HG02943 (cell line): ENCODE measurements around the gene TAF4B.
"Not testable (repeated sequence)": the region's sequence is repeated elsewhere in the genome, so short reads cannot be mapped to it uniquely, and the experiment has no call there.

Experiments
- ATAC-seq: cut with Tn5 transposase; IDR thresholded peaks from one replicate; pipeline ENCODE4 v1.9.1; 2021; ENCODE audit warnings: mild to moderate bottlenecking, low read depth, moderate library complexity; ENCODE audit not compliant: unreplicated experiment

Gene TAF4B

GRCh38 chr18:26370037-26370436 is 143.8 kb downstream of the TAF4B start:
- ATAC-seq, result no peak

GRCh38 chr18:26376105-26376504 is 149.9 kb downstream of the TAF4B start:
- ATAC-seq, result no peak

DNA sequence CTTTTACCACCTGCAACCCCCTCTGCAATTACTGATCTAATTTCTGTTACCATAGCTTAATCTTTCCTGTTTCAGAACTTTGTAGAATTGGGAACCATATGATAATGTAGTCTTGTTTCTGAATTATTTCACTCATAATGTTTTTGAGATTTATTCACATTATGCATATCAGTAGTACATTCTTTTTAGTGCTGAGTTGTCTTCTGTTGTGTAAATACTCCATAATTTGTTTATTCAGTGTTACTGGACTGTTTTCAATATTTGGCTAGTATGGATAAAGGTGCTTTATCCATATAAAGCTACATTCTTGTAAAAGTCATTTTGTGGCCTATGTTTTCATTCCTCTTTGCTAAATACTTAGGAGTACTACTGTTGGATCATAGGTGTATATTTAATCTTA is 152.5 kb downstream of the TAF4B start:
- ATAC-seq, result no peak

DNA sequence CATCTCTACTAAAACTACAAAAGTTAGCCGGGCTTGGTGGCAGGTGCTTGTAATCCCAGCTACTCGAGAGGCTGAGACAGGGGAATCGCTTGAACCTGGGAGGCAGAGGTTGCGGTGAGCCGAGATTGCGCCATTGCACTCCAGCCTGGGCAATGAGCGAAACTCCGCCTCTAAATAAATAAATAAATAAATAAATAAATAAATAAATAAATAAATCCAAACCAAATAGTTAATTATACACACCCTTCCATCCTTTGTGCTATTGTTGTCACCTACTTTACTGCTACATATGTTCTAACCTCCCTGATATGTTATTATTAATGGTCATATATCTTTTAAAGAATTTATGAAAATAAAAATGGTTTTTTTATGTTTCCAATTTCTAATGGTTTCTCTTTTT is 155.3 kb downstream of the TAF4B start:
- ATAC-seq, result not testable (repeated sequence)

DNA sequence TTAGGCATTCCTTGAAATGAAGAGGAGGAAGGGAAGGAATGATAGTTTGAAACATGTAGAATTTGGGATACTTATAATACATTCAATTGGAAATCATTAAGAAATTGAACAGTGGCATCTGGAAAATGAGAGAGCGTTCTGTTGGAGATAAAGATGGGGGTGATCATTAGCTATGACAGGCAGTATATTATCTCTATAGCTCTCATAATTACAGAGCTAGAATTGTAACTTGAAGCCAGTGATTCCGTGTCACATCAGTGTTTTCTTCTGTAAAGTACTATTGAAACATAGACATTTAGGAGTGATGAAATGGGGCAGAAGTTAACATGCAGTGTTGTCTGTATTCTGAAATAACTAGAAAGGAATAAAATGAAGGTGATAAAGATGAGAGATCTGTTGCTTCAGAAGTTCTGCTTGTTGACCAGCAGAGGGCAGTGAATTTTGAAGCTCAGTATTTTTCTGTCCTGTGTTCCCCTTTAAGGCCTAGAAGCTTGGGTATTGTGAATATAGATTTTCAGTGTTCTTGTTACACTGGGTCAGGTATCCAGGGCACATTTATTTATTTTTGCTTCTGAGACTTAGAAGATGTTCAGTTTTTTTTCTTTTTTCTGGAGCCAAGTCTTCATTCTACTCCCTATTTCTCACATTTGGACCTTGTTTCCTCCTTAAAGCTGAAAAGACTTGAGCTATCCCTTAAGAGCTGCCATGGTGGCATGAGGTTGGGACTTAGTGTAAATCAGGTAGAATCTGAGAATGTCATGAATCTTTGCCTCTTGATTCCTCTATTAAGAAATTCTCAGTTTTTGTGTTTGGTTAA is 157.4 kb downstream of the TAF4B start:
- no peak for ATAC-seq

GRCh38 chr18:26386002-26386401 is 159.8 kb downstream of the TAF4B start:
- no peak for ATAC-seq

GRCh38 chr18:26386441-26386840 is 160.2 kb downstream of the TAF4B start:
- ATAC-seq, result no peak

GRCh38 chr18:26394047-26394654 is 167.9 kb downstream of the TAF4B start:
- no peak for ATAC-seq

- ATAC-seq, result no peak
Measured at GRCh38 chr18:26397019-26397418, 170.8 kb downstream of the TAF4B start.

DNA sequence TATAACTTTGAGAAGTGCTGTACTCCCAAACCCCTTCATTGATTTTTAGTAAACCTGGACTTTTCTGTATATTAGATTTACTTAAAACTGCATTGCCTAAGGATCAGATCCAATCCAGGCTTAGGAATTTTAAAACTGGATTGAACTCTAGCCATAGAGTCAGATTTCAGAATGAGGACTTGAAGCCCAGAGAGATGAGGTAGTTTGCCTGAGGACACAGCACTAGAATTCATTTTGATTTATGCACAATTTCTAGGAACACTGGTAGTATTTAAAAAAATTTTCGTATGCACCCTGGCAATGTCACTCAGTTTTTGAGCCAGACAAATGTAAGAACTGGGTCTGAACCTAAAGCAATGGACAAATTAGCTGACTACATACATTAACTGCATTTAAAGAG is 177.2 kb downstream of the TAF4B start:
- ATAC-seq, result no peak

DNA sequence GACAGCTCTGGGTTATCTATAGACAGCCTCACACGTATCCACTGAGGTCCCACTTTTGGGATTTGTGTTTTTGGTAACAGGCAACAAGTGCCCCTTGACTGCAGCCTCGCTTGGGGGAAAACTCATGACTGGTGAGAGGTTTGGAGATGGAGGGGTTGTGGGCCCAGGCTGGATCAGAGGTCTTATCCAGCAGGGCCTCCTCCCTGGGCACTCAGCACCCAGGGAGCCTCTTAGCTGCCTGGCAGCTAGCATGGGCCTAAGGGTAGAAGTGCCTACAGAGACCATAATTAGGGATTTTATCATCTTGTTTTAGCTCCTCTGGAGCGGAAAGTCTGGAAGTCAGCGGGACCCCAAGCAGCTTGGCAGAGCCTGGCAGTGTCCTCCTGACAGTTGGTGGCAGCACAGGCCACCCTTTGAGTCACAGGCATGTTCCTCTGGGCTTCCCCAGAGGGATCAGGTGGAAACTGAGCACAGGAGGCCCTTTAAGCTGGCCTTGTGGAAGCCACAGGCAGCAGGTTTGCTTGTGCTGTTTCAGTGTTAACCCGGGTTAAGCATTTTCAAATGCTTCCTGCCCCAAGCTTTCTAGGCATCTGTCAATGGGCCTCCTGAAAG is 179.1 kb downstream of the TAF4B start:
- ATAC-seq, result peak; percentile 66

DNA sequence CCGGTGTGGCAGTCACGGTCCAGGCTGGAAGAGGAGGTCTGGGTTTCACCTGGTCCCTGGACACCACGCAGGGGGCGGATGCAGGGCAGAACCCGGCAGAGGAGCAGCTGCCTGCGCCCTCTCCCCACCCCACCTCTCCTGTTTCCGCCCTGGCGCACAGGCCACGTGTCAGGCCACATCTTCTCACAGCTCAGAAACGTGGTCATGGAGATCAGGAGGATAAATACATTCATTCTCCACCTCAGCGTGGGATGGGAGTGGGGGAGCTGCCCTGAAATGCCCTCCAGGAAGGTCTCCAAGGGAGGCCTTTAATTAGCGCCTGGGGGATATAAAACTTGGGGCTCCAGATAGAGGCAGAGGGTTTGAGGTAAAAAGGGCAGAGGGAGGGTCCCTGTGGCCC is 180.1 kb downstream of the TAF4B start:
- no peak for ATAC-seq

DNA sequence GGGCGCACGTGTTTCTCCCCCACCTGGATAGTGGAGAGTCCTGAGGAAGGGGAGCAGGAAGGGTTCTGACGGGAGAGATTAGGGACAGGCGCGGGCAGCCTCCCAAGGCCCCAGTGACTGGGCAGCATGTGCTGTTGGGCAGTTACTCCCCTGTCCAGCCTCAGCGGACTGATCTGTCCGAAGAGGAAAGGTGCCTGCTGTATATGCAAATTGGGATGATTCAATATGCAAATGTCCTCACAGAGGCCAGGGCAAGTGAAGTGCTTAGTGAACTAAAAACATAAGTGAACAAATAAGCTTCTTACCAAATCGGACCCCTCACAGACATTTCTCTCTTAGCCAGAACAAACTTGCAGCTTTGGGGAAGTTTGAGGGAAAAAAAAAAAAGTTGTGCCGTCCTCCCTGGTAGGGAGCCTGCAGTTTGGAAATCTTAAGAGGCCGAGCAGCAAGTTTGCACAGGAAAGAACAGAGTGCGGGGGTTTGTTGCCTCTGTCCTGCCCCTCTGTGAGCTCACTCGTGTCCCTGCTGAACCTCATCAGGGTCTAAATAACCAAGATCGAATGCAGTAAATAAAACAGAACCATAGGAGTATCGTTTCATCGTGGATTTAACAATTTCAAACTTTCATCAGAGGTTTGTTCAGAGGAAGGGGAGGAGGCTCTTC is 180.7 kb downstream of the TAF4B start:
- no peak for ATAC-seq

DNA sequence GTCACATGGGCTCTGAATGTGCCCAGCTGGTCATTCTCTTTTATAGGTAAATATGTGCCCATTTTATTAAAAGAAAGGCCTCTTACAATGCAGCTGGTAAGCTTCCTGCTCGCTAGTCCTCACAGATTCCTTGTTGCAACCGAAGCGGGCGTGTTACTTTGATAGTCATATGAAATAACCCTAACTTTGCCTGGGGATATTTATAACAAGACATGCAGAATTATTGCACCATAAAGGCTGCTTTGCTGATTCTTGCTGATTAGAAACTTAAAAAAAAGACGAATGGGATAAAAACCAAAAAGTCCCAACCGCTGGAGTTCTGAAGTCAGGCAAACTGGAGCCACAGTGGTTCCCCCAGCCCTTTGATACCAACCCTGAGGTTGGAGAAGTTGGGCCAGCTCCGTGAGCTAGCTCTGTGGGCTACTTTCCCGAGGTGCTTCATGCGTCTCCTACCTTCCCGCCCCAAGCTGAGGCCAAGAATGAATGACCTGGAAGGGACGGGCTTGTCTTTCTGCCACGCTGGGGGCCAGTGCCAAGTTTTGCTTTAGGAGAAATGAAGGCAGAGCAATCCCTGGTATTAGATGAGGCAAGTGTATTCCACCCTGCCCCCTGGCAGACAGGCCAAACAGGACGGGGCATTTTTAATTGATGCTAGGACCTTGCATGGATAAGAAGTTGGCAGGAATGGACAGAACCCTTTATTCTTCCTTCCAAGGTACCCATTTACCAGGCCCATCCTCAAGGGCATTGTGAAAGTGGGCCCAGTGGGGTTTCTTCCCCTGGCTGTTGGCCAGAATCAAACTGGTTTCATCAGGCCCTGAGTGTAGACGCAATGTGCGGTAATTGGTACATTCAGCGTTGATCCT is 181.7 kb downstream of the TAF4B start:
- no peak for ATAC-seq

DNA sequence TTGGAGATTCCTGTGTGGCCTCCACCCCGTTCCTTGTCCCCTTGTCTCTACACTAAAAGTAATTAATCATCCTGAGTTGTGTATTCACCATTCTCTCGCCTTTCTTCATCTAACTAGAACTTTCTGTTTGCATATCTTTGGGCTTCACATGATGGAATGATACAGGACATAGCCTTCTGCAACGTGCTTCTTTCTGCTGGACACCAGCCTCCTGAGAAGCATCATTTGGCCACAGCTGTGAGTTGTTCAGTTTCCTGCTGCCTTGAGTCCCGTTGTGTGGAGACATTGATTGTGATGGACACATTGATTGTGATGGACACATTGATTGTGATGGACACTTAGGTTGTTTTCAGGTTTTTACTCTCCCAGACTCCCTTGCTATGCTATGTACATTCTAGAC is 182.8 kb downstream of the TAF4B start:
- ATAC-seq, result no peak

DNA sequence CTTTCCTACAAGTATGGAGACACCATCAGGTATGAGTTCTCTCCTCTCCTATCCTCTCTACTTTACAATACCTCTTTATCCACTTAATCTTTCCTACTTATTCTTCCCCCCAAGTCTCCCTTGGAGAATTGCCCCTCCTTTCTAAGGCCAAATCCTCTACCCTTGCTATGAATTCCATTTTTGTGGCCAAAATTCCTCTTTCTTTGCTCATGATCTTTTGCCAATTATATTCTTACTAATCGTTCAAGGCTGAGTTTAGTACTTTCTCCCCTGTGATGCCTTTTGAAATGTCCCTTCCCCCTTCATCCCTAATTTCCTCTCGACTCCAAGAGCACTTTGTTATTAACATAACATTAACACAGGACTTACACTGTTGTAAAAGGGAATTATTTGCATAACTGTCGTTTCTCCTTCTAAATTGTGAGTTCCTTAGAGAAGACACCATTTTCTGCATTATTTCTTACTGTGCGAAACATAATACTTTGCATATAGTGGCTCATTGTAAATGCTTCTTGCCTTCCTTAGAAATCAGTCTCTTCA is 188.7 kb downstream of the TAF4B start:
- ATAC-seq, result no peak

GRCh38 chr18:26415631-26416030 is 189.4 kb downstream of the TAF4B start:
- ATAC-seq, result no peak

- no peak for ATAC-seq
Measured at GRCh38 chr18:26416652-26417150, 190.5 kb downstream of the TAF4B start.

DNA sequence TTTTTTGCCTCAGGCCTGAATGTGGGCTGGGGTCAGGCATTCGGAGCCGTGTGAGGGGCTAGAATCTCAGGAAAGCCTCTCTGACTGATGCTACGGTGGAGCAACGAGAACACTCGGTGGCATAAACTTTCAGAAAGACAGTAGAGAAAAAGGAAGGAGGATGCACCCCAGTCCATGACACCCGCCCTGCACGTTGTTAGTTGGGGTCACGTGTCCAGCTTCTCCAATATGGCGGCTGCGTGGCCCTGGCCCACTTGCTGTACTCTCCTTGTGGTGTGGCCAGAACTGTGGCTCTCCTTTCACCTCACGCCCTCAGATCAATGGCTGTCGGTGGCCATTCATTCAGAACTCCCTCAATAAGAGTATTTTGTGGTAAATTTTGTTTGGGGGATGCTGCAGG is 190.9 kb downstream of the TAF4B start:
- ATAC-seq, result no peak

DNA sequence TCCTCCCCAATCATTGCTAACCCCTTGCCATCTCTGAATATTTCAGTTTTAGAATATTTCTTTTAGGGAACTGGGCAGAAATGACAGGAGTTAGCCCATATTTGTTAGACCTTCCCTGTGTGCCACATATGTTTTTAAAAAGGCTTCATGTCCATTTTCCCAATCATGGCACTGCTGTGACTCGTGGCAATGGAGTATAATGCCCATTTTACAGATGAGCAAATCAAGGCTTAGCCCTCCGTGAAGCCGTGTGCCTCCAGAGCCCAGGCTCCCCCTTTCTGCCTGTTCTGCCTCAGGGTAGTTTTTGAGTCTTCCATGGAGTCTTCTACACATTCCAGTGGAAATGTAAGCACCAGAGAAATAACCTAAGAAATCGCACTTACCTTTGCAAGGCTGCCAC is 192.0 kb downstream of the TAF4B start:
- no peak for ATAC-seq
